ENCODE data around the gene ANKRD13D. TPM values are rescaled to one million over a fixed set of nuclear protein-coding genes. Genes with fewer than 3 reads are reported as not detected.

Gene ANKRD13D
- total RNA-seq, 1 donor from 2014 or later: 40.8 TPM

- no peak overlapping the region for H3K27ac Mint-ChIP-seq (ENCODE audit: unreplicated experiment)
These were observed 16.5 kb upstream of the ANKRD13D start for GRCh38 chr11:67272327-67273259.

GRCh38 chr11:67273260-67273990 is 15.7 kb upstream of the ANKRD13D start:
- FAIRE-seq (no peak), DNase-seq (ENCODE audit: low read depth) (no peak)
- H3K36me3 Mint-ChIP-seq (ENCODE audit: low read depth, unreplicated experiment): no peaks in the 10 kb centered on the region
- peaks cover 49% of the 10 kb centered on the region for H4K20me1 ChIP-seq (ENCODE audit: insufficient read depth, low read length)
- H3K27ac ChIP-seq (ENCODE audit: low read depth, low read length): no peak overlapping the region
- no peak overlapping the region for H2AFZ ChIP-seq (ENCODE audit: low read depth, low read length)
- no peaks in the 10 kb centered on the region for H3K27me3 Mint-ChIP-seq (ENCODE audit: low read depth, unreplicated experiment)
- no peak overlapping the region for H3K27ac Mint-ChIP-seq (ENCODE audit: unreplicated experiment)
- H3K9me3 ChIP-seq (ENCODE audit: insufficient read depth, low read depth, low read length): no peaks in the 10 kb centered on the region
- H3K27me3 ChIP-seq (ENCODE audit: insufficient read depth, low read length): no peaks in the 10 kb centered on the region
- TF ChIP-seq EZH2 (IDR thresholded peaks at IDR 0.05; ENCODE audit: insufficient read depth, low read length): no peak
- TF ChIP-seq CTCF (IDR thresholded peaks at IDR 0.05; ENCODE audit: insufficient read depth, low read depth, low read length): no peak
- H3K9ac ChIP-seq (ENCODE audit: low read length): no peak overlapping the region
- H3K4me2 ChIP-seq (ENCODE audit: low read length): no peak overlapping the region
- H3K36me3 ChIP-seq (ENCODE audit: insufficient read depth, low read length): no peaks in the 10 kb centered on the region
- peaks cover 25% of the 10 kb centered on the region for H3K4me1 ChIP-seq (ENCODE audit: insufficient read depth, low read length)
- peaks cover 90% of the 10 kb centered on the region for H3K79me2 ChIP-seq (ENCODE audit: insufficient read depth, low read length)
- H3K4me1 Mint-ChIP-seq (ENCODE audit: low read depth, unreplicated experiment): peaks cover 15% of the 10 kb centered on the region
- H3K4me3 Mint-ChIP-seq (ENCODE audit: unreplicated experiment): no peak overlapping the region
- H3K4me3 ChIP-seq (ENCODE audit: insufficient read depth, low read depth, low read length): no peak overlapping the region
- H3K9me3 Mint-ChIP-seq (ENCODE audit: unreplicated experiment): no peaks in the 10 kb centered on the region

More at GRCh38 chr11:67272327-67273259, 16.5 kb upstream of the ANKRD13D start:
- H3K27ac ChIP-seq (ENCODE audit: low read depth, low read length): no peak overlapping the region
- FAIRE-seq (no peak), DNase-seq (ENCODE audit: low read depth) (no peak)
- peaks cover 33% of the 10 kb centered on the region for H3K4me1 ChIP-seq (ENCODE audit: insufficient read depth, low read length)
- no peaks in the 10 kb centered on the region for H3K9me3 ChIP-seq (ENCODE audit: insufficient read depth, low read depth, low read length)
- no peaks in the 10 kb centered on the region for H3K27me3 ChIP-seq (ENCODE audit: insufficient read depth, low read length)
- no peaks in the 10 kb centered on the region for H3K36me3 ChIP-seq (ENCODE audit: insufficient read depth, low read length)
- TF ChIP-seq CTCF (IDR thresholded peaks at IDR 0.05; ENCODE audit: insufficient read depth, low read depth, low read length) (no peak), EZH2 (IDR thresholded peaks at IDR 0.05; ENCODE audit: insufficient read depth, low read length) (no peak)
- peaks cover 57% of the 10 kb centered on the region for H4K20me1 ChIP-seq (ENCODE audit: insufficient read depth, low read length)
- no peaks in the 10 kb centered on the region for H3K9me3 Mint-ChIP-seq (ENCODE audit: unreplicated experiment)
- no peak overlapping the region for H3K4me3 Mint-ChIP-seq (ENCODE audit: unreplicated experiment)
- H3K4me1 Mint-ChIP-seq (ENCODE audit: low read depth, unreplicated experiment): peaks cover 18% of the 10 kb centered on the region
- H3K79me2 ChIP-seq (ENCODE audit: insufficient read depth, low read length): peaks cover 97% of the 10 kb centered on the region
- no peak overlapping the region for H3K9ac ChIP-seq (ENCODE audit: low read length)
- no peaks in the 10 kb centered on the region for H3K27me3 Mint-ChIP-seq (ENCODE audit: low read depth, unreplicated experiment)
- no peak overlapping the region for H2AFZ ChIP-seq (ENCODE audit: low read depth, low read length)
- peaks cover 4% of the 10 kb centered on the region for H3K36me3 Mint-ChIP-seq (ENCODE audit: low read depth, unreplicated experiment)
- H3K4me3 ChIP-seq (ENCODE audit: insufficient read depth, low read depth, low read length): no peak overlapping the region
- no peak overlapping the region for H3K4me2 ChIP-seq (ENCODE audit: low read length)

All from astrocyte (in vitro differentiated cells and primary cell).